HFF-Myc (cell line): ENCODE results near the gene PAK6.

ENCODE experiments used
- DNase-seq: peaks from one replicate; pipeline ENCODE4 v3.0.0-alpha.2; 2011; ENCODE audit warnings: low read depth; ENCODE audit errors: extremely low read depth
- H3K4me3 ChIP-seq: replicated peaks from 2 replicates; pipeline ENCODE4 v1.5.1; 2011; ENCODE audit warnings: low read depth, mild to moderate bottlenecking, control low read depth, low read length
- CTCF ChIP-seq: IDR thresholded peaks from 2 replicates; pipeline ENCODE4 v1.5.1; 2012; ENCODE audit warnings: mild to moderate bottlenecking, low read depth, low read length, control low read depth; ENCODE audit errors: missing control alignments

Gene PAK6

GRCh38 chr15:40297356-40297755 lies 58.5 kb downstream of the PAK6 start:
- no peak for DNase-seq
- no peak for TF ChIP-seq CTCF
- no peak overlapping the region for H3K4me3 ChIP-seq

- no peak for DNase-seq
- H3K4me3 ChIP-seq = no peak overlapping the region
- no peak for TF ChIP-seq CTCF
Measured at GRCh38 chr15:40298216-40298935, 59.5 kb downstream of the PAK6 start.

- DNase-seq = no peak
- no peak for TF ChIP-seq CTCF
- H3K4me3 ChIP-seq = no peak overlapping the region
Measured at GRCh38 chr15:40300367-40300766, 61.5 kb downstream of the PAK6 start.

GRCh38 chr15:40300771-40301170 lies 61.9 kb downstream of the PAK6 start:
- TF ChIP-seq CTCF = no peak
- no peak overlapping the region for H3K4me3 ChIP-seq
- no peak for DNase-seq

GRCh38 chr15:40301467-40302179 lies 62.8 kb downstream of the PAK6 start:
- H3K4me3 ChIP-seq = no peak overlapping the region
- no peak for TF ChIP-seq CTCF
- no peak for DNase-seq

GRCh38 chr15:40302288-40302886 lies 63.5 kb downstream of the PAK6 start:
- DNase-seq = no peak
- no peak for TF ChIP-seq CTCF
- no peak overlapping the region for H3K4me3 ChIP-seq
